GM19023 (cell line): ENCODE data around the gene HOXA9.

Experiments
- ATAC-seq: cut with Tn5 transposase; IDR thresholded peaks from one replicate; pipeline ENCODE4 v1.9.1; 2021; ENCODE audit warnings: mild to moderate bottlenecking, moderate library complexity; ENCODE audit not compliant: unreplicated experiment

Gene HOXA9

GRCh38 chr7:27129729-27130539 is 35.4 kb downstream of the HOXA9 start:
- no peak for ATAC-seq

GRCh38 chr7:27128776-27129728 is 36.3 kb downstream of the HOXA9 start:
- ATAC-seq: no peak

- ATAC-seq: no peak
Measured at GRCh38 chr7:27128034-27128433, 37.3 kb downstream of the HOXA9 start.

- ATAC-seq: no peak
Measured at GRCh38 chr7:27126596-27127327, 38.6 kb downstream of the HOXA9 start.

- ATAC-seq: no peak
Measured at GRCh38 chr7:27125986-27126394, 39.3 kb downstream of the HOXA9 start.

GRCh38 chr7:27124902-27125689 is 40.2 kb downstream of the HOXA9 start:
- no peak for ATAC-seq

- ATAC-seq: no peak
Measured at GRCh38 chr7:27124096-27124901, 41.0 kb downstream of the HOXA9 start.

- ATAC-seq: no peak
Measured at GRCh38 chr7:27123477-27124053, 41.8 kb downstream of the HOXA9 start.

- no peak for ATAC-seq
Measured at GRCh38 chr7:27123007-27123476, 42.3 kb downstream of the HOXA9 start.

GRCh38 chr7:27122077-27122910 is 43.0 kb downstream of the HOXA9 start:
- no peak for ATAC-seq

GRCh38 chr7:27121684-27122076 is 43.7 kb downstream of the HOXA9 start:
- no peak for ATAC-seq

- no peak for ATAC-seq
Measured at GRCh38 chr7:27119412-27119911, 45.9 kb downstream of the HOXA9 start.

- no peak for ATAC-seq
Measured at GRCh38 chr7:27118580-27118979, 46.8 kb downstream of the HOXA9 start.

GRCh38 chr7:27117887-27118491 is 47.3 kb downstream of the HOXA9 start:
- ATAC-seq: no peak

GRCh38 chr7:27116962-27117886 is 48.1 kb downstream of the HOXA9 start:
- no peak for ATAC-seq
